Endothelial cell of hepatic sinusoid (primary cell): ENCODE results near the gene PPIL1.

ENCODE experiments used
- in situ Hi-C: cut with HindIII; loops from 2 replicates; pipeline ENCODE4 v1.10.0; 2017; ENCODE audit warnings: low sequenced_read_pairs

The PPIL1 gene

DNA sequence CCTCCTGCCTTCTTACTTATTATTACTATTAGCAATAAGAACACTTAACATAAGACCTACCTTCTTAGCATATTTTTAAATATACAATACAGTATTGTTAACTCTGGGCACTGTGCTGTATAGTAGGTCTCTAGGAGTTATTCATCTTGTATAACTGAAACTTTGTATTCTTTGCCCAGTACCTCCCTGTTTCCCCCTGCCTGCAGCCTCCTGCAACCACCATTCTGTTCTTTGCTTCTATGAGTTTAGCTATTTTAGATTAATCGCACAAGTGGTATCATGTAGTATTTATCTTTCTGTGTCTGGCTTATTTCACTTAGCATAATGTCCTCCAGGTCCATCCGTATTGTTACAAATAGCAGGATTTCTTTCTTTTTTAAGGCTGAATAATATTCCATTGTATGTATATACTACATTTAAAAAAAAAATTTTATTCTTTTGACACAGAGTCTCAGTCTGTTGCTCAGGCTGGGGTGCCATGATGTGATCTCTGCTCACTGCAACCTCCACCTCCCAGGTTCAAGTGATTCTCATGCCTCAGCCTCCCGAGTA, 15.6 kb upstream of the PPIL1 start:
- in situ Hi-C loops = no loop called here

DNA sequence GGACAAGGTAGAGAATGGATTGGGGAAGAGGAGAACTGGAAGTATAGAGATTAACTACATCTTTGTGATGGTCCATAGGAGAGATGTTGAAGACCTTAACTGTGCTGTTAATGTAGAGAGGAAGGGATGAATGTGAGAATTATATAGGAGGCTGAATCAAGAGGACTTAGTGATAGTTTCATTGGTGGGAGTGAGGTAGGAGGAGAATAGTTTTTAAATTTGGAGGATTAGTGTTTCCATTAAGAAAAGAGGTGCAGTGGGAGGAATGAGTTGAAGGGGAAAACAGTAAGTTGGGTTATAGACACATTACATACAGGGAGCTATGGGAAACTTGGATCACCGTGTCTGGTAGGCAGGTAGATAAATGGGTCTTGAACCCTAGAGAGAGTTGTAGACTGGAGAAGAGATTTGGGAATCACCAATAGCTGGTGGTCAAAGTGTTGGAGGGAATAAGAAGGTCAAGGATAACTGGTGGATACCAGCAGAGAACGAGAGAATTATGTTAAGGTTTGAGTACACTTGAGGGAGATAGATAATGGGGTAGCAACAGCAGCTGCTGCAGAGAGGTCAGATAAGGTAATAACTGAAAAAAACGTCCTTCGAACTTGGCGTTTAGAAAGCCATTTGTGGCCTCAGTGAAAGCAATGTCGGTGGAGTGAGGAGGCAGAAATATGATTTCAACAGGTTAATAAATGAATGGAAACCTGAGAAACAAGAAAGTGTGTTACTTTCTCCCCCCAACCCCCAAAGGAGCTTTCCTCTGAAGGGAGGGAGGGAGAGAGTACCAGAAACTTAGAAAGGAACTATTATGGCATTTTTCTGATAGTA, 14.3 kb upstream of the PPIL1 start:
- in situ Hi-C loops = no loop called here

DNA sequence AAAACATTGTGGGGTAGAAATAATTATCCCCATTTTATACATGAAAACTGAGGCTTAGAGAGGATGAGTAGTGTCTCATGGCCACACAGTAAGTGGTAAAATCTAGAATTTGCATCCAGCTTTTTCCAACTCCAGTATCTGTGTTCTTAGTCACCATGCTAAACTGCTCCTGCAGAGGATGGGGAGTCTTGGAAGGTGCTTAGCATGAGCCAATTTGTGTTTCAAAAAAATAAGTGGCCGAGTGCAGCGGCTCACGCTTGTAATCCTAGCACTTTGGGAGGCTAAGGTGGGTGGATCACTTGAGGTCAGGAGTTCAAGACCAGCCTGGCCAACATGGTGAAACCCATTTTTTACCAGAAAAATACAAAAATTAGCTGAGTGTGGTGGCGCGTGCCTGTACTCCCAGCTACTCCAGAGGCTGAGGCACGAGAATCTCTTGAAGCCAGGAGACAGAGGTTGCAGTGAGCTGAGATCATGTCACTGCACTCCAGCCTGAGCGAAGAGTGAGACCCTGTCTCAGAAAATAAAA, 13.6 kb upstream of the PPIL1 start:
- in situ Hi-C loops = no loop called here

DNA sequence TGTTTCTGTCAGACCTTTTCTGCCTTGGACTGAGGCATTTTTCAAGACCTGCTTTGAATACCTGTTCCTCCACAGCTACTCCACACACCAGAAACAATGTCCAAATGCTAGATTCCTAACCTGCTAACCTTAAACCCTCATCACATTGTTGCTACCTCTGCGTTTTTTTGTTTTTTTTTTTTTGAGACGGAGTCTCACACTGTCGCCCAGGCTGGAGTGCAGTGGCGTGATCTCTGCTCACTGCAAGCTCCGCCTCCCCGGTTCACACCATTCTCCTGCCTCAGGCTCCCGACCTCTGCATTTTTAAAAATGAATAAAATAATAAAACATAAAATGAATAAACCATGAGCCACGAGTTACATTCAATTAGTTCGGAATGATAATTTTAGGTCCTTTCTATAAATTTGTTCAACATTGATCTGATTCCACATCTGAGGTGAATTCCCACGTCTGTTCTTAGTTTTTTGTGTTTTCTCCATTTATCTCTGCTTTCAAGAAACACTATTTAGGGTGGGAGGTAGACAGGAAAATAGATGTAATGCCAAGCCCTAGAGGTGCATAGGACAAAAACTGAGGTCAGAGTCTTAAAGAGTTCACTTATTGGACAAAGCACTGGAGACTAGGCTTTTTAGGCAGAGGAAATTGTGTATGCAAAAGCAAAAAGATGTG, 12.5 kb upstream of the PPIL1 start:
- in situ Hi-C loops = no loop called here

DNA sequence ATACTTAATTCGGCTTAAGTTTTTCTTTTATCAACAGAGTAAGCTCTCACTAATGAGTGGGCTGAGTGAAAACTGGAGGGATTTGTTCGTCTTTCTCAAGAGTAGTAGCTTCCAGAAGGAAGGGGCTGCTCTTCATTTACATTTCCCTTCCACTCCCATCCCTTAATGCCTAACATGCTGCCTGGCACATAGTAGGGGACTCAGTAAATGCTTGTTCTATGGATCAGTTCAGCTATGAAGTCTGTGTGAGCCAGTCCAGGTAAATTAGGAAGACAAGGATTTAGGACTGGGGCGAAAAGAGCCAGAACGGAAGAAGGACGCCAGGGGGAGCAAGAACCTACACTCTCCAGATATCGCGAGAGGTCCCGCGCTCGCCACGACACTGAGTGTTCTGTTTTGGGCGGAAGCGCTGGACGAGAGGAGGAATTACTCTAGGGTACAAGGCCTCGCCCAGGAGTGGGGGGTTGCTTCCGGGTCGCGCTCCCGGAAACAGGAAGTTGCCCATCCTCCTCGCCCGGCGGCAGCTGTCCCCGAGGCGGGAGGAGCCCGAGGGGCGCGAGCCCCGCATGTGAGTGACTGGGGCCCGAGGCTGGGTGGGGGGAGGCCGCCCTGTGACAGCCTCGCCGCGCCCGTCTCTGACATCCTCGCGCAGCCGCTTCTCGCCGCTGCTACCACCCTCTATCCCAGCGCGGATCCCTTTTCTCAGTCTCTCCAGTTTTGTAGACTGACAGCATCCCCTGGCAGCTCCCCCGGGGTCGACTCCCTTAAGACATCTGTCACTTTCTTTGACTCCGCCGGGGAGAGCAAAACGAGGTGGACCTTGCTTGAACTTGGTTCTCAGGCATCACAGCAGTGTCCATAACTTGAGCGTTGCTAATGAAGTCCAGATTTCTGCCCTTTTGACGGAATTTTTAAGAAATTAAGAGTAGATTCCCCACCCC, 11.1 kb upstream of the PPIL1 start, which contains the start of gene C6orf89:
C6orf89 (plus strand) TSS at position 492 of the 941 bp plus-strand sequence. CDS start 13,493 bp downstream, outside the sequence.
- in situ Hi-C loops = no loop called here

DNA sequence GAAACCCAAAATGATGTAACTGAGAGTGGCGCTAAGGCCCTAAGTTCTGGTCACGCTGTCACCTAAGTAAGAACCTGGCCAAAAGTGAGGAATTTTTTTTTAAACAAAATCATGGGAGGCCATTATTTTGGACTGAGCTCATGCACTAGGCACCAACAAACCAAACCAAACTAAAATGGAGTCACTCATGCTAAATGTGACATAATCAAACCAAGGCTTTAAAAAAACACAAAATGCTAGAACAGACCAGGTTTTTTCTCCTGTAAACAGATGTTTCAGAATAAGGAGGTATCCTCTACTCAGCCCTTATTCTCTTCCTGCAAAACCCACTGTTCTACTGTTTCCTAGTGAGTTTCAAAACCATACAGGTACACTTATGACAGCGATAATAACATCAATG, 10.0 kb upstream of the PPIL1 start:
- in situ Hi-C loops = no loop called here

DNA sequence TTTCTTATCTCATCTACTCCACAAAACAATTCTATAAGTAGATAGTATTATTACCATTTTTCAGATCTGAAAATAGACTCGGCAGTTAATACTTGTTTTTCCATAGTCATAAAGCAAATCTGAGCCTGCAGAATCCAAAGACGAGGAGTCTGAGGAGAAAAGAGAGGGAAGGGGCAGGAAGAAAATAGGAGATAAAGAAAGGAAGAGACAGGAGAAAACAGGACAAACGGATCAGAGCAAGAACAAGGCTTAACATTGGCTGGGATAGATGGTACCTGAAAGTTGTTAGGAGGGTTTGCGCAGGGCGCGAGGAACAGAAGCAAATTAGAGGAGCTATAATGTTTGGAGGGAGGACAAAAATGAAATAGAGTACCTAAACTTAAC, 639 bp upstream of the PPIL1 start:
- in situ Hi-C loops = no loop called here

DNA sequence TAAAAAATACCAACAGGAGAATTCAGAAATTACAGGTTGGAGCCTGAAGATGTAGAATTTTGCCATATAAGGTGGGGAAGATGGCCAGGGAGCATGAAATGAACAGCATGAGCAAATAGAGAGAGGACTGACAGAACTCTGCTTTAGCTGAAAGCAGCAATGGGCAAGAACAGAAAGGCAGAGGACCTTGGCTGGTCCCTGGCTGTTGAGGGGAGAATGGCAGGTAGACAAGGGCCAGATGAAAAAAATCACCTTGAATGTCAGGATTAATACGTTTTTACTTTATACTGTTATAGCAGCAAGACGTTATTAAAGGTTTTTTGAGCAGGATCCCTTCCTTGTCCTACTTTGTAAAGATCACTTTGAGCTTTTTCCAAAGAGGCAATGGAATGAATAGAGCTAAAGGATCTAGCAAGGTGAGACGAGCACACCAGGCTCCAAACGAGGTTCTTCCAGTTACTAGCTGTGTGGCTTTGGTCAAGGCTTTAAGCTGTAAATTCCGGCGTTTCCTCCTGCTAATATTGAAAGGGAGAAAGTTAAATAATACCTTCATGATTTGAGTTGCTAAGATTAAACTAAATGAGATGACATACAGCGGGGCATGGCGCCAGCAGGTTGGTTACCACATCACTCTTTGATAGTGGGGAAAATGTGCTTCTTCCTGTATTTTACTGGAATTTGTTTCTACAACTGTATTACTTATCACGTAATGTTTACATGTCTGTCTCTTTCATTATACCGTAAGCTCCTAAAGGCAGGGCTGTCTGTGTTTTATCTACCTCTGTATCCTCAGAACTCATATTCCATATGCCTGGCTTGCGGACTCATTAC, 776 bp downstream of the PPIL1 start:
- in situ Hi-C loops = no loop called here

DNA sequence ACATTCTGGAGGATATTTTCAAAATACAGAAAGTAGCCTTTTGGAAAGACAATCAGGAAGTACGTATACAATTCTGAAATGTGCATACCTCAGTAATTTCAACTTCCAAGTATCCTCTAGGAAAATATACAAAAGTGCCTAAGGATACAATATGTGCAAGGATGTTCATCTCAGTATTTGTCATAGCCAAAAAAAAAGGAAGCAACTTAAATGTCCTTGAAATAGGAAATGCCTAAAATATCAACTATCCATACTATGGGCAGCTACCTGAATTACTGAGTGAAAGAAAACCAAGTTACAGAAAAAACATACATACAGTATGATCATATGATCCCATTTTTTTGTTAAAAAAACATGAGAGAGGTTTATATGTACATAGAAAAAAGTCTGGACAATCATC, 1.5 kb downstream of the PPIL1 start:
- in situ Hi-C loops = no loop called here

DNA sequence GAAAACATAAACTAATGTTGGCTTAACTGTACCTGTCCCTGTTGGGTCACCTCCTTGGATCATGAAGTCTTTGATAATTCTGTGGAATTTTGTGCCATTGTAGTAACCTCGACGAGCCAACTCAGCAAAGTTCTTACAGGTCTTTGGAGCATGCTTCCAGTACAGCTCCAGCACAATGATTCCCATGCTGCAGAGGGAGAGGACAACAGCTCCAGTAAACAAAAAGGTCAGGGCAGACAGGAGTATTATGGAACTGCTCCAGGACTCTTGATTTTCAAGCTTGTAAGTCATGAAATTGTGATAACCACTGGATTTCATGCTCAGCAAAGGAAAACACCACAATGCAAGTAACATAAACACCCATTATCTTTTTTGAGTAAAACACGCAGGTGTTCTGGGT, 2.9 kb downstream of the PPIL1 start:
- in situ Hi-C loops = no loop called here

DNA sequence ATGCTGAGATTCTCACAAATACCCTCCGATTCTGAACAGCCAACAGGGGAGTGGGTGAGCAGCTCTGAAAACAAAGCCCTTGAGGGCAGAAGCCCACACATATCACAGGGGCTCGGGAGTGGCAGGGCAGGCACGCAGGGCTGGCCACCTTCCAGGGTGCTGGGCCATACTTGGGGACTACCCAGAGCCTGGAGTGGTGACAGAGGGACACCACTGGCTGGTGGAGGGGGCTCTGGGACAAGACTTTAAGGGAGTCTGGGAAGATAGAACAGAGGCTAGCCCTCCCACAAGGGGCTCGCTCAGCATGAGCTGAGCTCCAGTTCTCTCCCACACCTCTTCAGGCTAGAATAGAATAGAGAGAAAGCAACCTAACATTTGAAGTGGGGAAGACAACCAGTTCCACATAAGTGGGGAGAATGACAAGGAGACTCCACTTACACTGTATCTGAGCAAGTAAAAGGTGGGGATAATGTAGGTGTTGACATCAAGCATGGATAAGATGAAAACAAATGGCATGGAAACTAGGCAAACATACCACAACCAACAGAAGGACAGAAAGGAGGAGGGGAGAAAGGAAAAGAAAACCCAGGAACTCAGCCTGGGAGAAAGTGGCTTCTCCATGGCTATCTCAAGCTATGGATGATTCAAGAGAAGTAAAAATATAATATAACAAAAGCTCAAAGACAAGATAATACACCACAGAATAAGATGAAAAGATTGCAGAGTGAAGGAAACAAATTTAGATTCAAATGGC, 7.0 kb downstream of the PPIL1 start:
- in situ Hi-C loops = no loop called here

DNA sequence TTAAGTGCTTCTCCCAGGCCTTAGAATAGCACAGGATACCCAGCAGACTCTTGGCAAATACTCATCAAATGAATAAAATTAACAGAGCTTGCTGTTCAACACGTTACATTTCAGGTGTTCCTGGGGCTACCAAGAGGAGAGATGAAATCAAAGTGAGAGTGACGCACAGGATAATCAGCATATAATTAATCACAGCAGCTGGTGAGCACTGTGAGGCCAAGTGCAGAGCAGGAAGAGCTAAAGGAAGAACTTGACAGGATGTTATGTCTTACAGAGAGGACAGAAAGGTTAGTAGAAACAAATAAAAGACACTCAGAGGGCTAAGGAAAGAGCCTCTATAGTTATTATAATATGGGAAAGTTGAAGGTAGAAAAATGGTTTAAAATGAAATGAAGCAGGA, 8.8 kb downstream of the PPIL1 start:
- in situ Hi-C loops = no loop called here

DNA sequence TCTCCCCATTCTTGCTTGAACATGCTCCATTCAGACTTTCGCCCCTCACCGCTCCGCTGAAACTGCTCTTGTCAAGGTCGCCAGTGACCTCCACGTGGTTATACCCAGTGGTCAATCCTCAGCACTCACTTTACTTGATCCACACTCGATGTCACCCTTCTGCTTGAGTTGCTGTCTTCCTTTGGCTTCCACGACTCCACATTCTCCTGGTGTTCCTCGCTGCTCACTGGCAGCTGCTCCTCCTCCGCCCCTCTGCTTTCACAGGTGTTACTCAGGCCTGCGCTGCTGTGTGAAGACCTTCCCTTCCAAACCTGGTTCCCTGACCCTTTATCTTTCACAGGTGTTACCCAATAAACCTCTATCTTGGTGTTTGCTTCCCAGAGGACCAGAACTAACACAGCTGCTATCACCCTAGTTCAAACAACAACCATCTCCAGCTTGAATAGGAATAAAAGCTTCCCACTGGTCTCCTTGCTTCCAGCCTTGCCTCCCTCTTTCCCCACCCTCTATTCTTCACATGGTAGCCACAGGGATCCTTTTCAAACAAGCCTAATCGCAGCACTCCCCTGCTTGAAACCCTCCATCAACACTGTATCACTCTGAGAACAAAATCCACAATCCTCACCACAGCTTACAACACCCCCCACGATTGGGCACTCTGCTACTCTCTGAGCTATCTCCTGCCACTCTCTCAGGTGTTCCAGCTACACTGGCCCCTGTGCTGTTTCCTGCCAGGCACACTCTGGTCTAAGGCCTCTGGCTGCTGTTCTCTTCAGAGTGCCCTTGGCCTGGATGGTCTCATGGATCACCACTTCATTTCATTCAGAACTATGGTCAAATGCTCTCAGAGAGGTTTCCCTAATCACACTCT, 10.7 kb downstream of the PPIL1 start:
- in situ Hi-C loops = loop anchor here (5.0 kb wide), 1 partner anchor 43 kb away; no protein-coding TSS in a partner anchor

DNA sequence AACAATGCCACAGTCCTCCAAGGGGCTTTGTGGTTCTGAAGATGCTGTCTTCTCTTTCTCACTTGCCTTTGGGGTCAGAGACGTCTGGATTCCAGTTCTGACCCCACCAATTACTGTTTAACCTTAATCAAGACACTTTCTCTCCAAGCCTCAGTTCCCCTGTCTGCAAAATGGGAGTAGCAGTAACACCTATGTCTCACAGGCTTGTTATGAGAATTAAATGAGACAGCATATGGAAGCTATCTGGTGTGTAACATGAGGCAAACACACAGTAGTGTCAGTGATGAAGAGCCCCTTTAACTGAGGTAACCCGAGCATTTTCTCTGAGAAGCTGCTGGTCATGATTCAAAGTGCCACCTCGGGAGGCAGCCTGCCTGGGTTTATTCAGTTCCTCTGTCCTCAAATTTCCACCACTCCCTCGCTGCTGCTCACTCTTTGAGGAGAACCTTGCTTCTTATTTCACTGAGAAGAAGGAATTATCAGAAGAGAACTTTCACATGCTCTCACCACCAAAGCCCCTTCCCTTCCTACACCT, 11.7 kb downstream of the PPIL1 start:
- in situ Hi-C loops = loop anchor here (5.0 kb wide), 1 partner anchor 44 kb away; no protein-coding TSS in a partner anchor

DNA sequence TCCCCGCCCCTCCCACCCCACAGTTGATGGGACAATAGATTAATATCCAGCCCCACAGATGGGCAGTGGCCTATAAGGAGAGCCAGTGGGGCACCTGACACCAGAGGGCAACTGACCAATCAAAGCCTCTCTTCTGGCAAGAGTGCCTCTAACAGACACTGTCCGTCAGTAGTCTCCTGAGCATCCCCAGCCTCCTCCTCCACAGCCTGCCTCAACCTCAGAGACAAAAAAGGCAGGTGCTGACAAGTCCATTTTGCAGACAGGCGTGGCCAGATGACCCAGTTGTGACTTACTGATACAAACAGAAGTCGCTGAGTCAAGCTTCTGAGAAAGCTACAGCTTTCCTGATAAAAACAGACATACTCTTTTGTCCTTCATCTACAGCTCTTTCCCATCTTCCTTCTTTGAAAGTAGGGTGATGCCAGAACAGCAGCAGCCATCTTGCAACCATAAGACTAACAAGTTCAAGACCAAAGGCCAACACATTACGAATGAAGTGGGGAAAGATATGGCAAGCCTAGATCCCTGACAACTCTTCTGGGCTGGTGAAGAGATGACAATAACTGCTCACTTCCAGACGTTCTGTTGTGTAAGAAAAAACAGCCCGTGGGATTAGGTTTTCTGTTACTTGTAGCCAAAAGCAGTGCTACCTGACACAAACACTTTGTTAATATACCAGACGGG, 12.3 kb downstream of the PPIL1 start:
- in situ Hi-C loops = loop anchor here (5.0 kb wide), 1 partner anchor 45 kb away; no protein-coding TSS in a partner anchor

DNA sequence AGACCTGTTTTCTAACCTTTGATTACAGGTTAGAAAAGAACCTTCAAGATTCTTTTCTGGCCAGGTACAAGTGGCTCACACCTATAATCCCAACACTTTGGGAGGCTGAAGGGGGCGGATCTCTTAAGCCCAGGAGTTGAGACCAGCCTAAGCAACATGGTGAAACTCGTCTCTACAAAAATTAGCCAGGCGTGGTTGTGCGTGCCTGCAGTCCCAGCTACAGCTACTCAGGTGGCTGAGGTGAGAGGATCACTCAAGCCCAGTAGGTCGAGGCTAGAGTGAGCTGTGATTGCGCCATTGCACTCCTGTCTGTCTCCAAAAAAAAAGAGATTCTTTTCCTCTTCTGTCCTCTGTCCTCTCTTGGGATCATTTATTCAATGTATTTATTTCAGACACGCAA, 14.5 kb downstream of the PPIL1 start:
- in situ Hi-C loops = loop anchor here (5.0 kb wide), 1 partner anchor 47 kb away; no protein-coding TSS in a partner anchor

DNA sequence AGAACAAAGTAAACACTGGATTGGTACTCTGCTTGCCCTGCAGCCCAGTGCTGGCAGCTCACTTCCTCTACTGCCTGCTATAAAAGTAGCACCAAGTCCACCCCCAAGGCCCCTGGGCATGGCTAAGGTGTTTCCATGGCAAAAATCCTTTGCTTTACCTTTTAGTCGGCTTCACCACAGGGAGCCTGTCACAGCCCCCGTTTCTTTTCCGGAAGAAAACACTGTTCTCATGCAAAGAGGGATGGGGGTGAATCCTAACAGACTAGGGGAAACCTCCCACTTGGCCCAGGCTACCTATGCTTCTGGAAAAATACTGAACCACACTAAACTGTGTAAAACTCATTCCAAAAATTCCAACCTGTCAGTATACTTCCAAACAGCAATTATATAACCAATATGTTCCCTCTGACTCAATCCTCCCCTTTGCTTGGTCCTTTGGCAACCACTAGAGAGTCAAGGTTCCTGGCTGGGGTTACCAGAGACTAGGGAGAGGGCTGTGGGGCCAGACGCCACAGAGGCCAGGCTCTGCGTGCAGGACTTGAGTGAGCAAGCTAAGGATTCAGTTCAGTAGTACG, 16.1 kb downstream of the PPIL1 start:
- in situ Hi-C loops = no loop called here
